Ovary (tissue), 9 donors: ENCODE results near the gene FBXO46. TPM values are rescaled to one million over a fixed set of nuclear protein-coding genes. Genes with fewer than 3 reads are reported as not detected.

Source experiments
- DNase-seq, 5 donors: peaks; one replicate each; pipeline ENCODE4 v3.0.0-alpha.2; 2019 to 2020
- H3K27ac ChIP-seq, 2 donors: fragments of 200-600 bp; one replicate each; pipeline versions ENCODE4 v1.5.1 to v1.8.0; 2019 to 2022
- H3K27me3 ChIP-seq: fragments of 200-600 bp; one replicate; pipeline ENCODE4 v1.8.0; 2022
- H3K36me3 ChIP-seq: fragments of 200-600 bp; sonication (generic); one replicate; pipeline ENCODE4 v1.5.1; 2019
- H3K4me1 ChIP-seq: one replicate; pipeline ENCODE4 v1.8.1; 2013; ENCODE audit warnings: mild to moderate bottlenecking, moderate library complexity; ENCODE audit not compliant: insufficient read depth
- H3K4me3 ChIP-seq: fragments of 200-600 bp; sonication (generic); one replicate; pipeline ENCODE4 v1.5.1; 2017
- H3K9me3 ChIP-seq, 2 donors: fragments of 200-600 bp in 1 of 2; sonication (generic) in 1 of 2; one replicate each; pipeline versions ENCODE4 v1.5.1 to v1.8.1; 2013 to 2019; ENCODE audit warnings: mild to moderate bottlenecking in 1 of 2, moderate library complexity in 1 of 2
- CTCF ChIP-seq, 3 donors: fragments of 450-650 bp in 2 of 3; fragments of 200-600 bp in 1 of 3; IDR thresholded peaks; one replicate each; pipeline versions ENCODE4 v1.5.1 to v1.8.0; 2016 to 2022; ENCODE audit warnings: antibody characterized with exemption in 3 of 3, mild to moderate bottlenecking in 1 of 3
- EP300 ChIP-seq: sonication (generic); formaldehyde crosslinking; IDR thresholded peaks from one replicate; pipeline ENCODE4 v1.6.1; 2017; ENCODE audit warnings: antibody characterized with exemption
- POLR2A ChIP-seq: fragments of 450-650 bp; IDR thresholded peaks from one replicate; pipeline ENCODE4 v1.6.1; 2017; ENCODE audit warnings: antibody characterized with exemption, mild to moderate bottlenecking, moderate library complexity
- WGBS, 3 donors: extraction: QIAGEN DNeasy Blood & Tissue Kit in 1 of 3; methylation state at CpG; one replicate each; pipeline versions ENCODE4 v1.1.5 to v1.1.7; 2013 to 2017; 5-methylcytosine and 5-hydroxymethylcytosine counted together
- intact Hi-C, 4 donors: fragments of 100-400 bp; cut with DNase I; formaldehyde crosslinking; loops; one replicate each; pipeline versions ENCODE4 v1.11.0 to v1.15.1; 2022 to 2023
- polyA plus RNA-seq, 2 donors: library from polyadenylated mRNA; stranded (reverse); fragments of 200-250 nt in 1 of 2; fragments of 350-450 nt in 1 of 2; fragmentation: Illumina TruSeq in 1 of 2; extraction: RNeasy Lipid Tissue Mini Kit (QIAGEN cat#74804) in 1 of 2; gene quantifications; one replicate each; pipeline ENCODE4 v1.2.3, GENCODE V29; 2013 to 2014
- total RNA-seq, 7 donors: library from RNA; depleted of rRNA in 2 of 7; stranded (reverse); fragments of >200 nt in 2 of 7; fragmentation: NEBNext Ultra II Directional in 3 of 7; extraction: Animal tissue kit (Norgen Biotek cat#: 25700) in 3 of 7; gene quantifications; one replicate each; pipeline versions ENCODE4 v1.1.0 to v1.2.4, GENCODE V29; 2016 to 2023
- donor health status: DM: no; HTN: no; CAD: no; lungs with moderate emphysema.
- donor health status: DM: no; HTN: no; CAD: no.
- donor health status: Bipolar disorder and iron deficiency.
- donor health status: DM: yes; HTN: yes; CAD: no.
- donor health status: DM: no; HTN: no; CAD: no.
- donor health status: DM: yes; HTN: yes; CAD: no.

FBXO46 gene
- total and polyA plus RNA-seq, 9 donors = 6.7 to 32.5 (median 18.4) TPM

GRCh38 chr19:45768984-45769782, 38.5 kb upstream of the FBXO46 start, which contains the start of gene SIX5:
SIX5 (minus strand) TSS chr19:45769252; CDS start chr19:45768844, 408 bp downstream.
- Histone ChIP-seq H3K36me3 (no peaks in the 10 kb centered on the region), H3K9me3 (no peaks in the 10 kb centered on the region), H3K4me3 (peak within 1 kb of the TSS; percentile 91), H3K27ac (peak within 1 kb of the TSS; percentile 94 to 96), H3K27me3 (no peaks in the 10 kb centered on the region), H3K4me1 (peaks cover 19% of the 10 kb centered on the region)
- TF ChIP-seq POLR2A (peak; percentile 93), EP300 (peak; percentile 87), CTCF (IDR thresholded peaks at IDR 0.05) (no peak)
- 0 to 1% (median 0%) methylated on average over 55 to 70 of the region's 70 CpGs for WGBS, 3 donors
- intact Hi-C loops = loop anchor here in 3 of 4 donors (5.0 to 10.0 kb wide), 3 partner anchors 52 to 77 kb away; partner anchors contain the start of genes QPCTL (in 2 of the 3) and SNRPD2 (in 2 of the 3)
- peak; percentile 99 to 100 (median 100) for DNase-seq

- no peak for TF ChIP-seq POLR2A
- TF ChIP-seq EP300 = no peak
- no peak for TF ChIP-seq CTCF (IDR thresholded peaks at IDR 0.05)
- Histone ChIP-seq H3K36me3 (no peaks in the 10 kb centered on the region), H3K4me3 (peak overlapping the region; percentile 91), H3K9me3 (no peaks in the 10 kb centered on the region), H3K4me1 (peaks cover 21% of the 10 kb centered on the region), H3K27me3 (no peaks in the 10 kb centered on the region), H3K27ac (peak overlapping the region; percentile 94 to 96)
- WGBS, 3 donors = 1 to 4% (median 2%) methylated on average over 28 to 33 of the region's 33 CpGs
- intact Hi-C loops = loop anchor here in 3 of 4 donors (5.0 to 10.0 kb wide), 3 partner anchors 51 to 76 kb away; partner anchors contain the start of genes QPCTL (in 2 of the 3) and SNRPD2 (in 2 of the 3)
- DNase-seq = peak in 2 of 5 donors; percentile 76 to 78
Measured at GRCh38 chr19:45768655-45768983, 37.9 kb upstream of the FBXO46 start.

- H3K27ac ChIP-seq = peak overlapping the region; percentile 94 to 96
- no peaks in the 10 kb centered on the region for H3K9me3 ChIP-seq
- WGBS, 3 donors = 0% methylated on average over 69 to 102 of the region's 102 CpGs
- peak overlapping the region; percentile 91 for H3K4me3 ChIP-seq
- no peaks in the 10 kb centered on the region for H3K36me3 ChIP-seq
- peak; percentile 75 to 86 (median 80) for DNase-seq
- H3K27me3 ChIP-seq = no peaks in the 10 kb centered on the region
- intact Hi-C loops = loop anchor here (2.0 to 10.0 kb wide), 4 partner anchors 37 to 76 kb away; partner anchors contain the start of genes QPCTL (in 2 of the 4), SNRPD2 (in 2 of the 4) and FBXO46 (in 1 of the 4)
- H3K4me1 ChIP-seq = peaks cover 26% of the 10 kb centered on the region
- TF ChIP-seq EP300 (no peak), POLR2A (peak; percentile 20)
Measured at GRCh38 chr19:45767881-45768654, 37.4 kb upstream of the FBXO46 start.

- TF ChIP-seq POLR2A = peak; percentile 59
- TF ChIP-seq CTCF (IDR thresholded peaks at IDR 0.05) = no peak
- no peak for TF ChIP-seq EP300
- DNase-seq = peak; percentile 84 to 91 (median 88)
Measured at GRCh38 chr19:45767410-45767880, 36.7 kb upstream of the FBXO46 start.

More at GRCh38 chr19:45767410-45767880, 36.7 kb upstream of the FBXO46 start:
- no peaks in the 10 kb centered on the region for H3K36me3 ChIP-seq
- H3K4me3 ChIP-seq = peak overlapping the region; percentile 91
- H3K27me3 ChIP-seq = no peaks in the 10 kb centered on the region
- peaks cover 27% of the 10 kb centered on the region for H3K4me1 ChIP-seq
- peak overlapping the region; percentile 94 to 96 for H3K27ac ChIP-seq
- 2 to 6% (median 3%) methylated on average over 31 of the region's 31 CpGs for WGBS, 3 donors
- intact Hi-C loops = loop anchor here (2.0 to 10.0 kb wide), 4 partner anchors 37 to 75 kb away; partner anchors contain the start of genes QPCTL (in 2 of the 4), SNRPD2 (in 2 of the 4) and FBXO46 (in 1 of the 4)
- H3K9me3 ChIP-seq = no peaks in the 10 kb centered on the region
